Mesendoderm (in vitro differentiated cells): Measurements from ENCODE around the gene NOXO1.

Experiments used
- DNase-seq: peaks from one replicate; pipeline ENCODE4 v3.0.0; 2013
- H2AK5ac ChIP-seq: 2 replicates; pipeline ENCODE4 v1.6.1; 2013; ENCODE audit warnings: low read length, inconsistent platforms
- H2BK120ac ChIP-seq: 2 replicates; pipeline ENCODE4 v1.6.1; 2013; ENCODE audit warnings: low read depth, mild to moderate bottlenecking, low read length, moderate library complexity, mixed read lengths
- H2BK15ac ChIP-seq: replicated peaks from 2 replicates; pipeline ENCODE4 v1.6.1; 2013; ENCODE audit warnings: low read depth, mild to moderate bottlenecking, moderate library complexity
- H2BK5ac ChIP-seq: 2 replicates; pipeline ENCODE4 v1.6.1; 2013; ENCODE audit warnings: low read length, inconsistent platforms
- H3K18ac ChIP-seq: 2 replicates; pipeline ENCODE4 v1.6.1; 2013; ENCODE audit warnings: mild to moderate bottlenecking, low read length, mixed read lengths
- H3K23ac ChIP-seq: one replicate; pipeline ENCODE4 v1.6.1; 2013; ENCODE audit warnings: low read length
- H3K27ac ChIP-seq: 2 replicates; pipeline ENCODE4 v1.5.1; 2013; ENCODE audit warnings: low read depth, mild to moderate bottlenecking, inconsistent platforms, low read length, moderate library complexity
- H3K27me3 ChIP-seq: 2 replicates; pipeline ENCODE4 v1.6.1; 2013; ENCODE audit warnings: low read length, control low read depth, mild to moderate bottlenecking, inconsistent platforms; ENCODE audit not compliant: insufficient read depth, poor library complexity
- H3K36me3 ChIP-seq: 2 replicates; pipeline ENCODE4 v1.6.1; 2013; ENCODE audit warnings: low read length, inconsistent platforms; ENCODE audit not compliant: control insufficient read depth, insufficient read depth
- H3K4ac ChIP-seq: one replicate; pipeline ENCODE4 v1.6.1; 2013; ENCODE audit warnings: low read depth, mild to moderate bottlenecking, low read length, moderate library complexity
- H3K4me1 ChIP-seq: 2 replicates; pipeline ENCODE4 v1.6.1; 2013; ENCODE audit warnings: low read depth, low read length, inconsistent platforms; ENCODE audit not compliant: control insufficient read depth
- H3K4me2 ChIP-seq: 2 replicates; pipeline ENCODE4 v1.6.1; 2013; ENCODE audit warnings: low read length
- H3K4me3 ChIP-seq: 2 replicates; pipeline ENCODE4 v1.5.1; 2013; ENCODE audit warnings: mild to moderate bottlenecking, low read length
- H3K56ac ChIP-seq: one replicate; pipeline ENCODE4 v1.6.1; 2013; ENCODE audit warnings: low read length
- H3K79me1 ChIP-seq: 2 replicates; pipeline ENCODE4 v1.6.1; 2013; ENCODE audit warnings: low read length, inconsistent platforms
- H3K79me2 ChIP-seq: 2 replicates; pipeline ENCODE4 v1.6.1; 2013; ENCODE audit warnings: mild to moderate bottlenecking, low read length; ENCODE audit not compliant: control insufficient read depth, insufficient read depth
- H3K9ac ChIP-seq: 2 replicates; pipeline ENCODE4 v1.6.1; 2013; ENCODE audit warnings: low read length, inconsistent platforms
- H4K5ac ChIP-seq: one replicate; pipeline ENCODE4 v1.6.1; 2013; ENCODE audit warnings: low read length
- H4K8ac ChIP-seq: one replicate; pipeline ENCODE4 v1.6.1; 2013; ENCODE audit warnings: low read depth, mild to moderate bottlenecking, control low read depth, low read length, moderate library complexity
- WGBS: extraction: QIAGEN DNeasy Blood & Tissue Kit; methylation state at CpG from one replicate; pipeline ENCODE4 v1.1.7; 2013; ENCODE audit warnings: low lambda C conversion rate, missing lambda C conversion rate; ENCODE audit not compliant: insufficient coverage; ENCODE audit errors: extremely low coverage; 5-methylcytosine and 5-hydroxymethylcytosine counted together

Gene NOXO1

GRCh38 chr16:2005646-2006045, 24.4 kb upstream of the NOXO1 start:
- Histone ChIP-seq H3K27me3 (no peaks in the 10 kb centered on the region), H3K4me1 (peaks cover 12% of the 10 kb centered on the region), H2BK5ac (no peak overlapping the region), H2AK5ac (no peak overlapping the region), H3K79me1 (peaks cover 34% of the 10 kb centered on the region), H3K36me3 (peaks cover 13% of the 10 kb centered on the region), H4K8ac (no peak overlapping the region), H2BK15ac (no peak overlapping the region), H3K79me2 (peaks cover 43% of the 10 kb centered on the region), H3K9ac (no peak overlapping the region), H3K4ac (no peak overlapping the region), H3K4me2 (no peak overlapping the region), H3K23ac (no peak overlapping the region), H4K5ac (no peak overlapping the region), H3K56ac (no peak overlapping the region), H3K18ac (no peak overlapping the region), H3K4me3 (no peak overlapping the region), H3K27ac (no peak overlapping the region), H2BK120ac (no peak overlapping the region)
- WGBS: no CpG with 5 or more reads among the region's 21 CpGs
- DNase-seq: no peak

- Histone ChIP-seq H4K8ac (no peak overlapping the region), H3K4me2 (no peak overlapping the region), H3K9ac (no peak overlapping the region), H3K27ac (no peak overlapping the region), H3K56ac (peak overlapping the region; percentile 30), H3K27me3 (no peaks in the 10 kb centered on the region), H3K4me1 (peaks cover 9% of the 10 kb centered on the region), H3K18ac (no peak overlapping the region), H3K4me3 (no peak overlapping the region), H2BK5ac (no peak overlapping the region), H2BK15ac (no peak overlapping the region), H3K79me1 (peaks cover 31% of the 10 kb centered on the region), H3K4ac (no peak overlapping the region), H3K23ac (no peak overlapping the region), H4K5ac (no peak overlapping the region), H2BK120ac (no peak overlapping the region), H3K36me3 (peaks cover 15% of the 10 kb centered on the region), H3K79me2 (peaks cover 43% of the 10 kb centered on the region), H2AK5ac (no peak overlapping the region)
- no CpG with 5 or more reads among the region's 34 CpGs for WGBS
- no peak for DNase-seq
These were observed 23.7 kb upstream of the NOXO1 start for GRCh38 chr16:2004795-2005517.

- H3K56ac ChIP-seq: peak overlapping the region; percentile 67
- H2AK5ac ChIP-seq: no peak overlapping the region
- no peak overlapping the region for H4K5ac ChIP-seq
- H3K4me2 ChIP-seq: no peak overlapping the region
- H4K8ac ChIP-seq: no peak overlapping the region
- no peaks in the 10 kb centered on the region for H3K27me3 ChIP-seq
- peak; percentile 98 for DNase-seq
- no peak overlapping the region for H3K4me3 ChIP-seq
- H2BK5ac ChIP-seq: no peak overlapping the region
- H3K9ac ChIP-seq: peak overlapping the region; percentile 51
- no peak overlapping the region for H3K27ac ChIP-seq
- no peak overlapping the region for H3K23ac ChIP-seq
- H3K79me2 ChIP-seq: peaks cover 38% of the 10 kb centered on the region
- peaks cover 9% of the 10 kb centered on the region for H3K4me1 ChIP-seq
- H2BK15ac ChIP-seq: no peak overlapping the region
- no peak overlapping the region for H2BK120ac ChIP-seq
- no peak overlapping the region for H3K18ac ChIP-seq
- H3K4ac ChIP-seq: no peak overlapping the region
- peaks cover 31% of the 10 kb centered on the region for H3K79me1 ChIP-seq
- peaks cover 18% of the 10 kb centered on the region for H3K36me3 ChIP-seq
- WGBS: no CpG with 5 or more reads among the region's 36 CpGs
These were observed 22.8 kb upstream of the NOXO1 start for GRCh38 chr16:2003827-2004641.

- peaks cover 6% of the 10 kb centered on the region for H3K4me1 ChIP-seq
- H3K27ac ChIP-seq: no peak overlapping the region
- no peak overlapping the region for H2BK120ac ChIP-seq
- H3K9ac ChIP-seq: peak overlapping the region; percentile 51
- H3K4ac ChIP-seq: no peak overlapping the region
- H4K8ac ChIP-seq: no peak overlapping the region
- H3K23ac ChIP-seq: no peak overlapping the region
- no peak overlapping the region for H3K4me3 ChIP-seq
- peak overlapping the region; percentile 27 for H3K56ac ChIP-seq
- peaks cover 19% of the 10 kb centered on the region for H3K36me3 ChIP-seq
- no peak overlapping the region for H3K18ac ChIP-seq
- DNase-seq: no peak
- no peak overlapping the region for H4K5ac ChIP-seq
- no peak overlapping the region for H3K4me2 ChIP-seq
- peaks cover 27% of the 10 kb centered on the region for H3K79me1 ChIP-seq
- H3K27me3 ChIP-seq: no peaks in the 10 kb centered on the region
- no CpG with 5 or more reads among the region's 8 CpGs for WGBS
- H2AK5ac ChIP-seq: no peak overlapping the region
- peaks cover 31% of the 10 kb centered on the region for H3K79me2 ChIP-seq
- H2BK15ac ChIP-seq: no peak overlapping the region
- no peak overlapping the region for H2BK5ac ChIP-seq
These were observed 22.1 kb upstream of the NOXO1 start for GRCh38 chr16:2003231-2003826.

- Histone ChIP-seq H2BK5ac (no peak overlapping the region), H3K56ac (no peak overlapping the region), H3K4me1 (peaks cover 3% of the 10 kb centered on the region), H3K9ac (no peak overlapping the region), H3K36me3 (peaks cover 19% of the 10 kb centered on the region), H3K4ac (no peak overlapping the region), H3K18ac (no peak overlapping the region), H3K4me3 (no peak overlapping the region), H3K27ac (no peak overlapping the region), H4K5ac (no peak overlapping the region), H2BK120ac (no peak overlapping the region), H3K79me1 (peaks cover 23% of the 10 kb centered on the region), H2AK5ac (no peak overlapping the region), H3K27me3 (no peaks in the 10 kb centered on the region), H3K4me2 (no peak overlapping the region), H3K79me2 (peaks cover 24% of the 10 kb centered on the region), H3K23ac (no peak overlapping the region), H4K8ac (no peak overlapping the region), H2BK15ac (no peak overlapping the region)
- WGBS: no CpG with 5 or more reads among the region's 47 CpGs
- no peak for DNase-seq
These were observed 21.3 kb upstream of the NOXO1 start for GRCh38 chr16:2002406-2003230.
